ENCODE results near the gene MT3. TPM values are rescaled to one million over a fixed set of nuclear protein-coding genes. Genes with fewer than 3 reads are reported as not detected.
A peak's percentile ranks its signal among the peaks of the same experiment; 100 is the strongest.

The MT3 gene
- total and polyA plus RNA-seq, 2 of the 13 experiments (the other 11 are each of a cell fraction or from before 2014, with no cell fraction given), result not detected

DNA sequence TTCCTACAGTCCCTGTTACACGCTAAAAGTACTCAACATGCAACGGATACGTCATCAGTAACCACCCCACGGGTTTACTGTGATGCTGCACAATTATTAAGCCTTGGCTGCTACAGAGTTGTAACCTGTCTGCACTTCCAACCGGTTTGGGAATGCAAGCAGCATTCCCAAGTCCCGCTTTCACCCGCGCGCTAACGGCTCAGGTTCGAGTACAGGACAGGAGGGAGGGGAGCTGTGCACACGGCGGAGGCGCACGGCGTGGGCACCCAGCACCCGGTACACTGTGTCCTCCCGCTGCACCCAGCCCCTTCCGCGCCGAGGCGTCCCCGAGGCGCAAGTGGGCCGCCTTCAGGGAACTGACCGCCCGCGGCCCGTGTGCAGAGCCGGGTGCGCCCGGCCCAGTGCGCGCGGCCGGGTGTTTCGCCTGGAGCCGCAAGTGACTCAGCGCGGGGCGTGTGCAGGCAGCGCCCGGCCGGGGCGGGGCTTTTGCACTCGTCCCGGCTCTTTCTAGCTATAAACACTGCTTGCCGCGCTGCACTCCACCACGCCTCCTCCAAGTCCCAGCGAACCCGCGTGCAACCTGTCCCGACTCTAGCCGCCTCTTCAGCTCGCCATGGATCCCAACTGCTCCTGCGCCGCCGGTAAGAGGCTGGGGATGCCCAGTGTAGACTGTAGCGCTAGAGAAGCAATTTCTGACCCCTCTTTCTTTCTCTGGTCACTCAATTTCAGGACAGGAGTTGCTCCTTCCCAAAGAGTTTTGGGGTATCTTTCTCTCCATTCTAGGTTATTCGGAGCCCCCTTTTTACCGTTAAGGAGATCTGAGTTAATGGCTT, 18.9 kb downstream of the MT3 start, which contains the start of gene MT2A (continued):
- TF ChIP-seq, protein P1, sequence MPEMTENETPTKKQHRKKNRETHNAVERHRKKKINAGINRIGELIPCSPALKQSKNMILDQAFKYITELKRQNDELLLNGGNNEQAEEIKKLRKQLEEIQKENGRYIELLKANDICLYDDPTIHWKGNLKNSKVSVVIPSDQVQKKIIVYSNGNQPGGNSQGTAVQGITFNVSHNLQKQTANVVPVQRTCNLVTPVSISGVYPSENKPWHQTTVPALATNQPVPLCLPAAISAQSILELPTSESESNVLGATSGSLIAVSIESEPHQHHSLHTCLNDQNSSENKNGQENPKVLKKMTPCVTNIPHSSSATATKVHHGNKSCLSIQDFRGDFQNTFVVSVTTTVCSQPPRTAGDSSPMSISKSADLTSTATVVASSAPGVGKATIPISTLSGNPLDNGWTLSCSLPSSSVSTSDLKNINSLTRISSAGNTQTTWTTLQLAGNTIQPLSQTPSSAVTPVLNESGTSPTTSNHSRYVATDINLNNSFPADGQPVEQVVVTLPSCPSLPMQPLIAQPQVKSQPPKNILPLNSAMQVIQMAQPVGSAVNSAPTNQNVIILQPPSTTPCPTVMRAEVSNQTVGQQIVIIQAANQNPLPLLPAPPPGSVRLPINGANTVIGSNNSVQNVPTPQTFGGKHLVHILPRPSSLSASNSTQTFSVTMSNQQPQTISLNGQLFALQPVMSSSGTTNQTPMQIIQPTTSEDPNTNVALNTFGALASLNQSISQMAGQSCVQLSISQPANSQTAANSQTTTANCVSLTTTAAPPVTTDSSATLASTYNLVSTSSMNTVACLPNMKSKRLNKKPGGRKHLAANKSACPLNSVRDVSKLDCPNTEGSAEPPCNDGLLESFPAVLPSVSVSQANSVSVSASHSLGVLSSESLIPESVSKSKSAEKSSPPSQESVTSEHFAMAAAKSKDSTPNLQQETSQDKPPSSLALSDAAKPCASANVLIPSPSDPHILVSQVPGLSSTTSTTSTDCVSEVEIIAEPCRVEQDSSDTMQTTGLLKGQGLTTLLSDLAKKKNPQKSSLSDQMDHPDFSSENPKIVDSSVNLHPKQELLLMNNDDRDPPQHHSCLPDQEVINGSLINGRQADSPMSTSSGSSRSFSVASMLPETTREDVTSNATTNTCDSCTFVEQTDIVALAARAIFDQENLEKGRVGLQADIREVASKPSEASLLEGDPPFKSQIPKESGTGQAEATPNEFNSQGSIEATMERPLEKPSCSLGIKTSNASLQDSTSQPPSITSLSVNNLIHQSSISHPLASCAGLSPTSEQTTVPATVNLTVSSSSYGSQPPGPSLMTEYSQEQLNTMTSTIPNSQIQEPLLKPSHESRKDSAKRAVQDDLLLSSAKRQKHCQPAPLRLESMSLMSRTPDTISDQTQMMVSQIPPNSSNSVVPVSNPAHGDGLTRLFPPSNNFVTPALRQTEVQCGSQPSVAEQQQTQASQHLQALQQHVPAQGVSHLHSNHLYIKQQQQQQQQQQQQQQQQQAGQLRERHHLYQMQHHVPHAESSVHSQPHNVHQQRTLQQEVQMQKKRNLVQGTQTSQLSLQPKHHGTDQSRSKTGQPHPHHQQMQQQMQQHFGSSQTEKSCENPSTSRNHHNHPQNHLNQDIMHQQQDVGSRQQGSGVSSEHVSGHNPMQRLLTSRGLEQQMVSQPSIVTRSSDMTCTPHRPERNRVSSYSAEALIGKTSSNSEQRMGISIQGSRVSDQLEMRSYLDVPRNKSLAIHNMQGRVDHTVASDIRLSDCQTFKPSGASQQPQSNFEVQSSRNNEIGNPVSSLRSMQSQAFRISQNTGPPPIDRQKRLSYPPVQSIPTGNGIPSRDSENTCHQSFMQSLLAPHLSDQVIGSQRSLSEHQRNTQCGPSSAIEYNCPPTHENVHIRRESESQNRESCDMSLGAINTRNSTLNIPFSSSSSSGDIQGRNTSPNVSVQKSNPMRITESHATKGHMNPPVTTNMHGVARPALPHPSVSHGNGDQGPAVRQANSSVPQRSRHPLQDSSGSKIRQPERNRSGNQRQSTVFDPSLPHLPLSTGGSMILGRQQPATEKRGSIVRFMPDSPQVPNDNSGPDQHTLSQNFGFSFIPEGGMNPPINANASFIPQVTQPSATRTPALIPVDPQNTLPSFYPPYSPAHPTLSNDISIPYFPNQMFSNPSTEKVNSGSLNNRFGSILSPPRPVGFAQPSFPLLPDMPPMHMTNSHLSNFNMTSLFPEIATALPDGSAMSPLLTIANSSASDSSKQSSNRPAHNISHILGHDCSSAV (CRISPR knock-in tag; IDR thresholded peaks at IDR 0.05; ENCODE audit: borderline replicate concordance), result no peak
- TF ChIP-seq HNRNPH1 (optimal IDR thresholded peaks at IDR 0.05; ENCODE audit: low read depth, low read length) (peak; percentile 21), ZNF790 (CRISPR knock-in tag; IDR thresholded peaks at IDR 0.05; ENCODE audit: borderline replicate concordance) (peak; percentile 95; the same call in 1 of the 2 replicates), MYC (CRISPR knock-in tag; IDR thresholded peaks at IDR 0.05; ENCODE audit: borderline replicate concordance) (peak; percentile 88), KDM5A (IDR thresholded peaks at IDR 0.05; ENCODE audit: borderline replicate concordance, low read length) (no peak), ZNF235 (CRISPR knock-in tag; IDR thresholded peaks at IDR 0.05; ENCODE audit: borderline replicate concordance) (no peak), TBL1XR1 (IDR thresholded peaks at IDR 0.05; ENCODE audit: borderline replicate concordance, low read length, partially characterized antibody) (peak; percentile 69), ZNF333 (CRISPR knock-in tag; IDR thresholded peaks at IDR 0.05; ENCODE audit: borderline replicate concordance) (peak; percentile 96; the same call in 1 of the 2 replicates), PHF20 (CRISPR knock-in tag; IDR thresholded peaks at IDR 0.05) (no peak; the same call in 1 of the 2 replicates), ZNF225 (CRISPR knock-in tag; IDR thresholded peaks at IDR 0.05) (peak; percentile 78)
- TF ChIP-seq, protein P2, sequence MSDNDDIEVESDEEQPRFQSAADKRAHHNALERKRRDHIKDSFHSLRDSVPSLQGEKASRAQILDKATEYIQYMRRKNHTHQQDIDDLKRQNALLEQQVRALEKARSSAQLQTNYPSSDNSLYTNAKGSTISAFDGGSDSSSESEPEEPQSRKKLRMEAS (IDR thresholded peaks at IDR 0.05), result peak; percentile 91
- TF ChIP-seq, protein P3, sequence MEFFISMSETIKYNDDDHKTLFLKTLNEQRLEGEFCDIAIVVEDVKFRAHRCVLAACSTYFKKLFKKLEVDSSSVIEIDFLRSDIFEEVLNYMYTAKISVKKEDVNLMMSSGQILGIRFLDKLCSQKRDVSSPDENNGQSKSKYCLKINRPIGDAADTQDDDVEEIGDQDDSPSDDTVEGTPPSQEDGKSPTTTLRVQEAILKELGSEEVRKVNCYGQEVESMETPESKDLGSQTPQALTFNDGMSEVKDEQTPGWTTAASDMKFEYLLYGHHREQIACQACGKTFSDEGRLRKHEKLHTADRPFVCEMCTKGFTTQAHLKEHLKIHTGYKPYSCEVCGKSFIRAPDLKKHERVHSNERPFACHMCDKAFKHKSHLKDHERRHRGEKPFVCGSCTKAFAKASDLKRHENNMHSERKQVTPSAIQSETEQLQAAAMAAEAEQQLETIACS (CRISPR knock-in tag; IDR thresholded peaks at IDR 0.05), result peak; percentile 88
- TF ChIP-seq, protein P4, sequence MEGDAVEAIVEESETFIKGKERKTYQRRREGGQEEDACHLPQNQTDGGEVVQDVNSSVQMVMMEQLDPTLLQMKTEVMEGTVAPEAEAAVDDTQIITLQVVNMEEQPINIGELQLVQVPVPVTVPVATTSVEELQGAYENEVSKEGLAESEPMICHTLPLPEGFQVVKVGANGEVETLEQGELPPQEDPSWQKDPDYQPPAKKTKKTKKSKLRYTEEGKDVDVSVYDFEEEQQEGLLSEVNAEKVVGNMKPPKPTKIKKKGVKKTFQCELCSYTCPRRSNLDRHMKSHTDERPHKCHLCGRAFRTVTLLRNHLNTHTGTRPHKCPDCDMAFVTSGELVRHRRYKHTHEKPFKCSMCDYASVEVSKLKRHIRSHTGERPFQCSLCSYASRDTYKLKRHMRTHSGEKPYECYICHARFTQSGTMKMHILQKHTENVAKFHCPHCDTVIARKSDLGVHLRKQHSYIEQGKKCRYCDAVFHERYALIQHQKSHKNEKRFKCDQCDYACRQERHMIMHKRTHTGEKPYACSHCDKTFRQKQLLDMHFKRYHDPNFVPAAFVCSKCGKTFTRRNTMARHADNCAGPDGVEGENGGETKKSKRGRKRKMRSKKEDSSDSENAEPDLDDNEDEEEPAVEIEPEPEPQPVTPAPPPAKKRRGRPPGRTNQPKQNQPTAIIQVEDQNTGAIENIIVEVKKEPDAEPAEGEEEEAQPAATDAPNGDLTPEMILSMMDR (CRISPR knock-in tag; IDR thresholded peaks at IDR 0.05), result peak; percentile 23

All from HepG2 (cell line).